HG03354 (cell line): ENCODE data around the gene THAP4.

Experiments
- ATAC-seq: cut with Tn5 transposase; IDR thresholded peaks from one replicate; pipeline ENCODE4 v1.9.1; 2021; ENCODE audit warnings: mild to moderate bottlenecking; ENCODE audit not compliant: unreplicated experiment, poor library complexity, severe bottlenecking

The THAP4 gene

DNA sequence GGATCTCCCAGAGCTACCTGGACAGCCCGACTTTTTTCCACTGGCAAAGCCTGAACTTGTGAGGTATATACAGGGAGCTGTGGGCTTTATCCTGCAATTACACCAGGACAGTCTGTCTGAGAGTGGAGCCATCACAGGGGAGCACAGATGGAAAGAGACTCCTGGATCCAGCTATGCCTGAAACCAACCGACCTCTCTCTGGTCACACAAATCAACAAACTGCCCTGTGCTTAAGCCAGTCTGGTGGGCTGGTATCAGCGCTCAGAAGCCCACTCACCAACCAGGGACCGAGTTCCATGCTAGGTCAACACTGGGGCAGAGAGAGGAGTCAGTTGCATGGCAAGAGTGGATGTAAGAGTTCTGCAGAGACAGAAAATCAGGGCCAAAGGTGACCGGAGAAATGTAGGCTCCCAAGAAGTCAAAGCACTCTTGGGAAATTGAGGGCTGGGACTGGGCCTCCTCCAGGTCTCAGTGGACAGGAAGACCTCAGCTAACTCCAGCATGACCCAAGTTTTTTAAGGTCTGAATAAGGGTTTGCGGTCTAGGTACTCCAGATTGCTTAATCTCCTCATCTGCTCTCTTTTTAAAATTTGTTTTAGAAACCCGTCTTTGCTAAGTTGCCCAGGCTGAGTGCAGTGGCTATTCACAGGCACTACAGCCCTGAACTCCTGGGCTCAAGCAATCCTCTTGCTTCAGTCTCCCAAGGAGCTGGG is 82.2 kb downstream of the THAP4 start:
- no peak for ATAC-seq

DNA sequence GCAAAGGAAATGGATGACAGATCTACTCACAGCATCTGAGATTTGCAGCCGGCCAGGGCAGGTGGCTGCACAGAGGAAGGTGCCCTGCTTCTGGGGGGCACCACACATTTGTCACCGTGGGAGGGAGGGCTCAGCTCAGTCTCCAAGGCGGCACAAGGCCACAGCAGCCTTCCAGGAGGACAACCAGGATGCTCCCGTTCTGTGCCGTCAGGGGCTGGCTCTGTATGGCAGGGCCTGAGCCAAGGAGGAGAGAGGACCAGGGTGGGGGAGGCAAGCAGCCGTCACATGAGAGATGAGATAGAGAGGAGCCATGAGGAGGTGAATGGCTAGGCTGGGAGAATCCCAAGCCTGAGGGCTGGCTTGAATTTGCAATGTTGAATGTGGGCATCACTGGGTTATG is 83.0 kb downstream of the THAP4 start:
- ATAC-seq, result no peak

- no peak for ATAC-seq
These were observed 83.5 kb downstream of the THAP4 start for GRCh38 chr2:241553512-241553830.

DNA sequence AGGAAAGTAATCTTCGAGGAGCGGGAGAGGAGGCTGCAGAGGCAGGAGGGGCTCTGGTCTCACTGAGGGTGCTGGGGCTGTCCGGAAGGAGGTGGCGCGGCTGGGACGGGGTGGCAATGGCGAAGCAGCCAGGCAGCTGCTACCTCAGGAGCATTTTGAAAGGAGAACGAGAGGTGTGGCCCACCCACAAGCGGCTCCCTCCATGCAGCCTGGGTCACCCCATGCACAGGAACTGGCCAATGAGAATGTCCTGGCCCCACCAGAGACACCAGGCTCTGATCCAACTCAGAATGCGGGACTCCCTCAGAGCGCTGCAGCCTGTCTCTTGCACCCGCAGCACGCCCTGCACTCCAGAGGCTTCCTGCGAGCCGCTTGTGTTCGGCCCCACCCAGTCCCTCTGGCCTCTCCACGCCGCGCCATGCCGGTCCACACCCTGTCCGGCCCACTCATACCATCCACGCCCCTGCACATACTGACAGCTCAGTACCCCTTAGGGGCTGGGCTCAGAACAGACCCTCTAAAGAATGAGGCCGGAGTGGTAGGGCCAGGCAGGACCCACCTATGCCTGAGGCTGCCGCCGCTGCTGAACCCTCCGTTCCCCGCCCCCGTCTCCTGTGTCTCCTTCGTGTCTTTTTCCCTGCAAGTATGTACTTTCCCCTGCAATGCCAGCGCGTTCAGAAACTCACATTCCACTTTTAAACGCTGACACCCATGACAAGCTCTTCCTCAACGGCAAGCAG is 84.8 kb downstream of the THAP4 start:
- ATAC-seq, result no peak

DNA sequence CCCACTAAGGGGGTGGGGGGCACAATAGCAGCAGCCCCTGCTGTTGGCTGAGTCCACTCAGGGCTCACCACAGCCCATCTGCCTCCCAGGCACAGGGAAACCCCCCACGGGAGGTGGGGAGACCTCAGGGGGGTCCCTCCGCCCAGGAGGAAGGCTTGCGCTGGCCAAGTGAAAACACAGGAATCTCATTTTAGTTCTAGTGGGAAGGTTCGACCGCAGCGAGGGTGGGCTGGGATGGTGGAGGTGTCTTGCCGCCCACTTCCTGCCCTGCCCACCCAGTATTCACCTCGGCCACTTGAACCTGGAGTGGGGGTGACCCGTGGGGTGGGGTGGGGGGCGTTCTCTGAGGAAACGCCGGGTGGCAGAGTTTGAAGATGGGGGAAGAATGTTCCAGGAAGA is 85.4 kb downstream of the THAP4 start:
- no peak for ATAC-seq

GRCh38 chr2:241550616-241551580 is 86.1 kb downstream of the THAP4 start:
- no peak for ATAC-seq

DNA sequence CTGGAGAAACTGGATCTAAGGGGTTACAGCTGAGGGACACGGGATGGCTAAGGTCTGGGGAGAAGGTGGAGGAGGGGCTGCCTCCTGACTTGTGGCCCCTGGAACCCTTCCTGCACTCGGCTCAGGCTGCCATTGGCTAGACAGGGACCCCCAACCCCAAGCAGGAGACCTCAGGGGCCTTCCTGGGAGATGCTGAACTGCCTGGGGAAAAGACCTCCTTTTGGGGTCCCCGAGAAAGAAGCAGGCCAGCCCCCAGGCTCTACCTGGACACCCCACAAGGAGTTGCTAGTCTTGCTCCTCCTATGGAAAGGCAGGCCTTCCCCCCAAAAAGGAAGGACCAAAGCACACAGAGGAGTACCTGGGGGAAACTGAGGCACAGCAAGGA is 88.5 kb downstream of the THAP4 start:
- ATAC-seq, result no peak

DNA sequence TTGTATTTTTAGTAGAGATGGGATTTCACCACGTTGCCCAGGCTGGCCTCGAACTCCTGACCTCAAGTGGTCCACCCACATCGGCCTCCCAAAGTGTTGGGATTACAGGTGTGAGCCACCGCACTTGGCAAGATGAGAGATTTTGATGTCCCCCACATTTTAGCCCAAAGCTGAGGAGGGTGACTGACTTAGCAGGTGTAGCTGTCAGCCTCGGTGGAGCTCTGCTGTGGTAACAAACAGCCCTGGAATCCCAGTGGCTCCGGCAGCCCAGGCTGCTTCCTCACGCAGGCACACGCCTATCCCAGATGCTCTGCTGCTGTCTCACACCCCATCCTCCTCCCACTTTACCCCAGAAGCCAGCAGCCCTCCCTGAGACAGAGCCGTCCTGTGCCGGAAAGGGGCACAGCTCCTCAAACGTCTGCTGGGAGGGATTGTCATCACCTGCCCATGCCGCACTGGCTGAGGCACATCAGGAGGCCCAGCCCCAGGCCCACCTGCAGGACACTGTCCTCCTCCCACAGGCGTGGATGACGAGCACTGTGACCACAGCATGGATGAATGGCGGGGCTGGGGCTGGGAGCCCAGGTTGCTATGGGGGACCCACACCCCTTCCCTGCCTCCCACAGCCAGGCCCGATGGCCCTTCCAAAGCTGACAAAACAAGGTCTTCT is 89.0 kb downstream of the THAP4 start:
- no peak for ATAC-seq

DNA sequence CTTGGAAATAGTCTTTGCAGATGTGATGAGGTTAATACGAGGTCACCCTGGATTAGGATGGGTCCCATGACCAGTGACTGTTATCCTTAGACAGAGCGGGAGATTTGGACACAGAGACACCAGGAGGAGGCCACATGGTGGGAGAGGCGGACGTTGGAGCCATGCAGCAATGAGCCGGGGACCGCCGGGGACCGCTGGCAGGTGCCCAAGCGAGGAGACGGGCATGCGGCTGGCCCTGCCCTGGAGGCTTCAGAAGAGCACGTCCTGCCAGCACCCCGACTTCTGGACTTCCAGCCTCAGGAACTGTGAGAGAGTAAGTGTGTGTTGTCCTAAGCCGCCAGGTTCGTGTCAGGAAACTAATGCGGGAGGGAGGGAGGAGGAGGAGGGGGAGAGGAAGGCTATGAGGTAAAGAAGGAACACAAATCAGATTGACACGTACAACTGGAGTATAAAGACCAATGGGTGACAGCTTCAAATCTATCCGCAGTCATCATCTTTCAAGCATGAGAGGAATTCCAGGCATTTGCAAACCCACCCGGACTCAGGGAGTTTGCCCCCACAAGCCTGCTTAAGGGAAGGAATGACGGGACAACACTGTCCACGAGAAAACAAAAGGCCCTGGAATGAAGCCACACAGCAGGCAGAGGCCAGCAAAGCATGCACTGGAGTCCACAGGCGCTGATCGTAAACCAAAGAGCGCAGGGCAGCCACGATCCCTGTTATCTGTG is 90.0 kb downstream of the THAP4 start:
- ATAC-seq, result no peak

GRCh38 chr2:241545523-241546473 is 91.2 kb downstream of the THAP4 start:
- ATAC-seq, result no peak

- no peak for ATAC-seq
These were observed 91.9 kb downstream of the THAP4 start for GRCh38 chr2:241545106-241545505.

- ATAC-seq, result no peak
These were observed 94.7 kb downstream of the THAP4 start for GRCh38 chr2:241542278-241542605.

- ATAC-seq, result no peak
These were observed 95.2 kb downstream of the THAP4 start for GRCh38 chr2:241541564-241542277.

DNA sequence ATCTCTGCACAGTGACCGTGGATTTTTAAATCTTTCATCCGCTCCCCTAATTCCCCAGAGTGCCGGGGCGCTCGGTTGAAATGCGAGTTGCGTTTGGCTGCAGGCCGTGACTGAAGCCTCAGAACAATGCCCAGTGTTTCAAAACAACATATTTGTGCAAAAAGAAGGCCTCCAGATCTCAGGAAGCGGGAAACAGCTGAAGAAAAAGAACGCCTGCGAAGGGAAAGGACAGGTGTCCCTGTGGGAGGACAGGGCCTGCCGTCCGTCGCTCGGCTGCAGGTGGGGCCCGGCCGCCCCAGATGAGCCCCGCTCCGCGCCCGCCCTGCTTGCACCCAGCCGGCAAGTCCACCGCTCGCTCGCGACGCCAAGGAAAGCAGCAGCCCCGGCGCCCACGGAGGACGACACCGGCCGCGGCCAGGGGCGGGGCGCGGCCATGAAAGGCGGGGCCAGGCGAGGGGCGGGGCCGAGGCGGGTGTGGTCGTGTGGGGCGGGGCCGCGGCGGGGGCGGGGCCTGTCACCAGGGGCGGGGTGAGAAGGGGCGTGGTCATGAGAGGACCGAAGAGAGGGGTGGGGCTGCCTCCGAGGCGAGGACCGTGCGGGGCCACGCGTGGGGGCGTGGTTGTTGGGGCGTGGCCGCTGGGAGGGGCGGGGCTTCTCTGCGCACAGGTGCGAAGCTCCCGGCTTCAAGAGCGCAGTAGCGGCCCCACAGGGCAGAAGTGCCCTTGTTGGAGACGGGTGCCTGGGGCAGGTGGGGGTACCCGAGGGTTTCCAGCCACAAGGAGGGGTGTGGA is 96.0 kb downstream of the THAP4 start:
- ATAC-seq, result no peak

- ATAC-seq, result no peak
These were observed 96.6 kb downstream of the THAP4 start for GRCh38 chr2:241540401-241540770.

GRCh38 chr2:241539616-241540374 is 97.2 kb downstream of the THAP4 start:
- no peak for ATAC-seq
